Osteocyte (in vitro differentiated cells): ENCODE measurements around the gene NR5A2. TPM values are rescaled to one million over a fixed set of nuclear protein-coding genes. Genes with fewer than 3 reads are reported as not detected.

Source experiments
- DNase-seq: peaks from one replicate; pipeline ENCODE4 v3.0.0; 2021; ENCODE audit warnings: mixed read lengths; ENCODE audit not compliant: unreplicated experiment; ENCODE audit errors: extremely low spot score
- H3K27ac Mint-ChIP-seq: one replicate; pipeline ENCODE4 v1.8.0; 2021; ENCODE audit warnings: mild to moderate bottlenecking, mixed read lengths; ENCODE audit not compliant: unreplicated experiment
- H3K27me3 Mint-ChIP-seq: one replicate; pipeline ENCODE4 v1.8.0; 2021; ENCODE audit warnings: mixed read lengths; ENCODE audit not compliant: unreplicated experiment
- H3K36me3 Mint-ChIP-seq: one replicate; pipeline ENCODE4 v1.8.0; 2021; ENCODE audit warnings: mixed read lengths; ENCODE audit not compliant: unreplicated experiment
- H3K4me1 Mint-ChIP-seq: one replicate; pipeline ENCODE4 v1.8.0; 2021; ENCODE audit warnings: mixed read lengths; ENCODE audit not compliant: unreplicated experiment
- H3K4me3 Mint-ChIP-seq: one replicate; pipeline ENCODE4 v1.8.0; 2021; ENCODE audit warnings: mild to moderate bottlenecking, moderate library complexity, mixed read lengths; ENCODE audit not compliant: unreplicated experiment
- H3K9me3 Mint-ChIP-seq: one replicate; pipeline ENCODE4 v1.8.0; 2021; ENCODE audit warnings: mixed read lengths; ENCODE audit not compliant: unreplicated experiment
- total RNA-seq: library from RNA; stranded (reverse); gene quantifications from 2 replicates; pipeline ENCODE4 v1.2.1, GENCODE V29; 2021
- TF ChIP-seq, protein P1 (sequence below): fragments of 200-600 bp; sonication (generic); IDR thresholded peaks from 2 replicates; pipeline ENCODE4 v1.5.0; 2021; ENCODE audit warnings: antibody characterized with exemption, mild to moderate bottlenecking, moderate library complexity

Gene NR5A2
- total RNA-seq, 1 donor from 2014 or later = not detected

DNA sequence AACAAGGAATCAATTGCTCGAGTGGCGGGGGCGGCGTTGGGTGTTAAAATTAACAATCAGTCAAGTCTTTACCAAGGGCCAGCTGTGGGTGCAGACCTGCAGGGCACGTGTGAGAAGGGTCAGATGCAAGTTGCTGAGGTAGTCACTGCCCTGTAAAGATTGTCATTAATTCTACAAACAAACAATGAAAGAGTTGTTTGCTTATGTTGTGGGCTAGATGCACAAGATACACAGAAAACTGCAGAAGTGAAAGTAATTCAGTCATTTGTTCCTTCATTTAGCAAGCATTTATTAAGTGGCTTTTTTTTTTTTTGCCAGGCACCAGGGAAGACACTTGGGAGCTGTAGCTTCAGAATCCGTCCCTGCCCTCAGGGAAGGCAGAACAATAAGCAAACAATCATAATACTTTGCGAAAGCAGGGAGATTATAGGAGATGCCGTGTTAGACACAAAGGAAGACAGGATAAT, 79.5 kb downstream of the NR5A2 start:
- DNase-seq = no peak
- H3K4me3 Mint-ChIP-seq = peak overlapping the region; percentile 19

GRCh38 chr1:200108659-200109058, 81.1 kb downstream of the NR5A2 start:
- TF ChIP-seq, protein P1, sequence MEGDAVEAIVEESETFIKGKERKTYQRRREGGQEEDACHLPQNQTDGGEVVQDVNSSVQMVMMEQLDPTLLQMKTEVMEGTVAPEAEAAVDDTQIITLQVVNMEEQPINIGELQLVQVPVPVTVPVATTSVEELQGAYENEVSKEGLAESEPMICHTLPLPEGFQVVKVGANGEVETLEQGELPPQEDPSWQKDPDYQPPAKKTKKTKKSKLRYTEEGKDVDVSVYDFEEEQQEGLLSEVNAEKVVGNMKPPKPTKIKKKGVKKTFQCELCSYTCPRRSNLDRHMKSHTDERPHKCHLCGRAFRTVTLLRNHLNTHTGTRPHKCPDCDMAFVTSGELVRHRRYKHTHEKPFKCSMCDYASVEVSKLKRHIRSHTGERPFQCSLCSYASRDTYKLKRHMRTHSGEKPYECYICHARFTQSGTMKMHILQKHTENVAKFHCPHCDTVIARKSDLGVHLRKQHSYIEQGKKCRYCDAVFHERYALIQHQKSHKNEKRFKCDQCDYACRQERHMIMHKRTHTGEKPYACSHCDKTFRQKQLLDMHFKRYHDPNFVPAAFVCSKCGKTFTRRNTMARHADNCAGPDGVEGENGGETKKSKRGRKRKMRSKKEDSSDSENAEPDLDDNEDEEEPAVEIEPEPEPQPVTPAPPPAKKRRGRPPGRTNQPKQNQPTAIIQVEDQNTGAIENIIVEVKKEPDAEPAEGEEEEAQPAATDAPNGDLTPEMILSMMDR = no peak
- Mint-ChIP-seq H3K9me3 (no peaks in the 10 kb centered on the region), H3K27me3 (peaks cover 51% of the 10 kb centered on the region), H3K4me1 (peaks cover 6% of the 10 kb centered on the region), H3K4me3 (no peak overlapping the region), H3K36me3 (no peaks in the 10 kb centered on the region), H3K27ac (no peak overlapping the region)
- DNase-seq = no peak

More for the DNA sequence above, 79.5 kb downstream of the NR5A2 start:
- Mint-ChIP-seq H3K36me3 (no peaks in the 10 kb centered on the region), H3K4me1 (peaks cover 6% of the 10 kb centered on the region), H3K9me3 (no peaks in the 10 kb centered on the region), H3K27ac (no peak overlapping the region), H3K27me3 (peaks cover 45% of the 10 kb centered on the region)
- TF ChIP-seq, protein P1 = no peak

- no peaks in the 10 kb centered on the region for H3K36me3 Mint-ChIP-seq
- TF ChIP-seq, protein P1 = no peak
These were observed 84.8 kb downstream of the NR5A2 start for GRCh38 chr1:200112290-200112689.

GRCh38 chr1:200115532-200115931, 88.0 kb downstream of the NR5A2 start:
- TF ChIP-seq, protein P1 = no peak
- Mint-ChIP-seq H3K27me3 (peaks cover 39% of the 10 kb centered on the region), H3K27ac (no peak overlapping the region), H3K4me3 (no peak overlapping the region), H3K4me1 (no peaks in the 10 kb centered on the region), H3K36me3 (no peaks in the 10 kb centered on the region), H3K9me3 (no peaks in the 10 kb centered on the region)
- no peak for DNase-seq

More at GRCh38 chr1:200112290-200112689, 84.8 kb downstream of the NR5A2 start:
- Mint-ChIP-seq H3K27me3 (peaks cover 55% of the 10 kb centered on the region), H3K27ac (no peak overlapping the region), H3K4me1 (peaks cover under 1% of the 10 kb centered on the region), H3K9me3 (no peaks in the 10 kb centered on the region), H3K4me3 (no peak overlapping the region)
- DNase-seq = no peak

- H3K27me3 Mint-ChIP-seq = peaks cover 37% of the 10 kb centered on the region
- TF ChIP-seq, protein P1 = no peak
- H3K9me3 Mint-ChIP-seq = no peaks in the 10 kb centered on the region
- DNase-seq = no peak
- H3K27ac Mint-ChIP-seq = no peak overlapping the region
- H3K36me3 Mint-ChIP-seq = no peaks in the 10 kb centered on the region
- no peaks in the 10 kb centered on the region for H3K4me1 Mint-ChIP-seq
- H3K4me3 Mint-ChIP-seq = no peak overlapping the region
These were observed 88.8 kb downstream of the NR5A2 start for GRCh38 chr1:200116324-200116723.
